ENCODE data around the gene ZFP69B.

- TF ChIP-seq CTCF (IDR thresholded peaks at IDR 0.05 in 8 of 11, conservative IDR thresholded peaks at IDR 0.05 in 3 of 11) (no peak), POLR2A (IDR thresholded peaks at IDR 0.05) (no peak), POLR2AphosphoS5 (IDR thresholded peaks at IDR 0.05) (no peak)
Measured at GRCh38 chr1:40439247-40439646, 11.0 kb upstream of the ZFP69B start.
